ENCODE measurements around the gene RHCG.

RHCG gene

DNA sequence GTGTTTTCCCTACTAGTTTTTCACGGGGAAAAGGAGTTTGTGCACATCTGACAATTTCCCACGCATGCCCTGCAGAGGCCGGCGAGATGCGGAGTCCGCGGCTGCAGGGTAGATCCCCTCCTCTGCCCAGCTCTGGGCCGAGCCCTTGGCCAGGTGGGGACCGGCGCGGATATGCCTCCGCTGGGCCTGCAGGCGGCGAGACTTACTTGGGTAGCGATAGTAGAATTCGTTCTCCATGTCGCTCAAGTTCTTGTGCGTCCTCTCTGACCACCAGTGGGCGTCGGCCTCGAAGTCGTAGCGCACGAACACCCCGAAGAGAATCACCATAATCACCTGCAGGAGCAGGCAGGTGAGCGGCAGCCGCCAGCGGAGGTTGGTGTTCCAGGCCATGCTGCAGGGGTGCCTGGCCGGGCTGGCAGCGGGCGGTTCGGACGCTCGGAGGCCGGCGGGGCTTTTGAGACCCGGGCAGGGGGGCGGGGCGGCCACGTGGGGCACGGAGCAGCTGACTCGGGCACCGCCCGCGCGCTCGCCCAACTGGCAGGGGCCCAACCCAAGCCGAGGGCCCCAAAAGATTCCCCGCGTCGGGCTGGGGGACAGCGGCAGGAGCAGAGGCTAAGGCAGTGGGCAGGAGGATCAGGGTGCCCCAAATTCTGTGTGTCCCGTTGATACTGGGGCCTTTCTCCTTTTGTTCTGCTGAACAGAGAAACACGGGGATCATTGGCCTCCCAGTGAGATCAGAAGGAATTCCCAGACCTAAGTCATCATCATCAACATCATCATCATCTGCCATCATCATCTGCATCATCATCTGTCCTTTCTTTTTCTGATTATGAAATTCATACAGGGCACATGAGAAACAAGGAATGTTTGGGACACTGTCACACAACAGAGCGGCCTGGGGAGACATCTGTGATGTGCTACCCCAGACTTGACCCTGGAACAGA is at the start of gene RHCG:
TSS of gene RHCG (minus strand) at position 429 of the 944 bp plus-strand sequence. CDS start at position 390, 39 bp downstream.
- no peak for DNase-seq

DNA sequence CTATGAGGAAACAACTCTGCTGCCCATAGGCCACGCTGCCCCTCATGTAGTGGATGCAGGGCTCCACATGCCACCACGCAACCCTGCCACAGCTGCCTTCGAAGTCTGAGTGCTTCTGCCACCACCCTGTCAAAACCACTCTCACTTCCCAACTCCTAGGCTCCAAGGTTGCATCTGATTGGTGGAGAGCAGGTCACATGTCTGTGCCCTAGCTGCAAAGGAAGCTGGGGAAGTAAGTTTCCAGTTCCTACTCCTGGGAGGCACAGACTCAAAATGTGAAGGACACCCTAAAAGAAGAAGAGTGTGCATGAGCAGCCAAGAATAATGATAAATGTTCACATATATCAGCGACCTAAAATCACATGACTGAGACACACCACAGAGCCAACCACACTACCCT is 47.0 kb upstream of the RHCG start:
- DNase-seq = no peak

DNA sequence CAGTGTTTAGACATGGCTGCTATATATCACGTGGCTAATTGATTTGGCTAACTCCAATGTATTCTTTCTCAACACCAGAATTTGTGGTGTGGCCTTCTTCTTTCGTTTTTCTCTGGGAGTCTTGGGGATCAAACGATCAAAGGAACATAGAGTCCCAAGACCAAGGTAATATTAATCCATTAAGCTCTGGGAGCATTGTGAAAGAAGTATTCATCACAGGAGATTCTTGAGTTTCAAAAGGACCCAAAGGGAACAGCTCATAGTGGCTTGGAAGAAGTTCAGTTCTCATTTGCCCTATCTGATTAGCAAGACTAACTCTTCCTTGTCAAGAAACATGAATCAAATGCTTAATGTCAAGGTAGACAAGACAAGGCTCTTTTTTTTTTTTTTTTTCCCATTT is 46.0 kb upstream of the RHCG start:
- DNase-seq = no peak

DNA sequence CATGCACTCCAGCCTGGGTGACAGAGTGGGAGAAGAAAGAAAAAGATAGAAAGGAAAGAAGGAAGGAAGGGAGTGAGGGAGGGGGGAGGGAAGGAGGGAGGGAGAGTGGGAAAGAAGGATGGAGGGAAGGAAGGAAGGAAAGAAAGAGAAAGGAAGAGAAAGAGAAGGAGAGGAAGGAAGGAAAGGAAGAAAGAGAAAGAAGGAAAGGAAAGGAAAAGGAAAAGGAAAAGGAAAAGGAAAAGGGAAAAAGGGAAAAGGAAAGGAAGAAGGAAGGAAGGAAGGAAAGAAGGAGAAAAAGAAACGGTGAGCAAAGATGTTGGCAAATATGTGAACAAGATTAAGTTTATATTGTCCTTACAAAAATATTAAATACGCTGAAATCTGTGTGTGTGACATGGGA is 42.6 kb upstream of the RHCG start:
- no peak for DNase-seq

- no peak for DNase-seq
These were observed 37.6 kb upstream of the RHCG start for GRCh38 chr15:89533861-89534544.

GRCh38 chr15:89531796-89532537 is 35.6 kb upstream of the RHCG start:
- DNase-seq = no peak

DNA sequence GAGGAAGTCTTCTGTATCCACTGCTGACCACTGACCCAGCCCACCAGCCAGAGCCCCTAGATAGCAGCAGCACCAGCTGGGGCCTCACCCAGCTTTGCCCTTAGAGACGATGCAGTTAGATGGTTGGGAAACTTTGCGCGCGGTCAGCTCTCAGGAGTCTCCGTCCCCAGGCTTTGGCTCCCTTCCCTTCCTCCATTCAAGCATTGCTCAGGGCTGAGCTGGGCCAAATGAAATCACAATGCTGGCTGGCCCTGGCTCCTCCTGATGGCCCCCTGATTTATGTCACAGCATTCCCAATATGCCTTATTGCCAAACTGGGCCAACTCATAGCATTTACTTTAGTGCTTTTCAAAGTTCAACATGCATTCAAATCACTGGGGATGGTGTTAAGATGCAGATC is 34.6 kb upstream of the RHCG start:
- DNase-seq = no peak

GRCh38 chr15:89528757-89529352 is 32.5 kb upstream of the RHCG start:
- no peak for DNase-seq

DNA sequence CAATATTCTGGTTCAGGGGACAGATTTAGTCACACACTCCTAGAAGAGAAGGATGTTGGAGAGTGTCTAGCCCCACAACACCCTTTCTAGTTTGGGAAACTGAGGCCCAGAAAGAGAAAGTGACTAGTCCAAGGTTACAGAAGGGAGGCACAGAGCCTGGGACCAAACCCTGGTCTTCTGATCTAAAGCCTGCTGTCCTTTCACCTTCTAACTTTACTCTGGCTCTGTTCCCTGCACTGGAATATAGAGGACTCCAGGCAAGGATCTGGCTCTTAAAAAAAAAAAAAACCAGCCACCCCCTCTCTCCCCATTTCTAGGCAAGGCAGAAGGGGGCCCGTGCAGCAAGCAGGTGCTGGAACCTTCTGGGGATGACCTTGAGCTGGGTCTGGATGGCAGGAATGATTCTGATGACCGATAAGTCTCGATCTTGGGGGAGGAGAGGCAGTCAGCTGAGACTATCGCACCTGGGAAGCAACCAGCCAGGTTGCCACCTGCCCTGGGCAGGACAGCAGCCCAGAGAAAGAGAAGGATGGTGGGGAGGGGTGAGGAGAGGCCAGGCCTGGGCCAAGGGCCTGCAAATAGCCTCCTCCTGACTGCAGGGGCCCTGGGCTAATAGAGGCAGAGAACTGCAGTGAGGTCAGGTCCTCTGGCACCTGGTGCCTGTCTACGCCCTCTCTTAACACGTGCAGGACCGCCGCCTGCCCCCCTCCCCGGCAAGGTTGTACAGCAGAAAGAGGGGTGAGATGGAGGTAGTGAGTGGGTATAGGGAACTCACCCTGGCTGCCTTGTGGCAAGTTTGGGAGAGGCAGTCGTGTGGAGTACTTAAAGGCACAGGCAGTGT is 30.4 kb upstream of the RHCG start:
- DNase-seq = no peak

DNA sequence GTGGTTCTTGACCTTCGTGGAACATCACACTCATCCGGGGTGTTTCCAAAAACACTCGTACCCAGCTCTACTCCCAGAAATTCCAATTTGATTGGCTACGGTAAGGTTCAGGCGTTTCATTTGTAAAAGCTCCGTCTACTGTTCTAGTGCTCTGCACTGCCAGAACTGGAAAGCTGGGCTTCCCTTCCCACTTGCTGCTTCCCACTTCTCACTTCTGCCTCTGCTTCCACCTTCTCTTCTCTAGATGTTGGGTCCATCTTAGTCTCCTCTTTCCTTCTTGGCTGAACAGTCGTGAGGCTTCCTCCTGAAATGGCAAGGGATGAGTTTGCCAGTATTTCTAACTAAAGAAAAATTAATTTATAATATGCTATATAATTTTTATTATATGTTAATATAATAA is 29.8 kb upstream of the RHCG start:
- DNase-seq = no peak

DNA sequence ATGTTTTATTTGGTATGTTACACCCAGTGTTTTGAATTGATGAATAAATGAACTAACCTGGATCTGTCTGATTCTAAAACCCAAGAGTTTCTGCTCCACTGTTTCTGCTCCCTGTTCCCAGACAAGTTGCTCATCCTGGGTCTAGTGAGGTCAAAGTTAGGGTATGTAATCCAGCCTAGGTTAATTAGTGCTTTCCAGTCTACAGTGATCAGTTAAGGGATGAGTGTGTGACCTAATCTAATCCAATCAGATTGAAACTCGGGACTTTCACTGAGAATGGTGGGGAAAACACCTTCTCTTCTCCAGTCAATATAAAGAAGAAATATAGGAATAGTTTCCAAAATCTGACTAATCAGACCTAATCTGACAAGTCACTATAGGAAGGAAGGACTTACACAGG is 27.8 kb upstream of the RHCG start:
- no peak for DNase-seq

DNA sequence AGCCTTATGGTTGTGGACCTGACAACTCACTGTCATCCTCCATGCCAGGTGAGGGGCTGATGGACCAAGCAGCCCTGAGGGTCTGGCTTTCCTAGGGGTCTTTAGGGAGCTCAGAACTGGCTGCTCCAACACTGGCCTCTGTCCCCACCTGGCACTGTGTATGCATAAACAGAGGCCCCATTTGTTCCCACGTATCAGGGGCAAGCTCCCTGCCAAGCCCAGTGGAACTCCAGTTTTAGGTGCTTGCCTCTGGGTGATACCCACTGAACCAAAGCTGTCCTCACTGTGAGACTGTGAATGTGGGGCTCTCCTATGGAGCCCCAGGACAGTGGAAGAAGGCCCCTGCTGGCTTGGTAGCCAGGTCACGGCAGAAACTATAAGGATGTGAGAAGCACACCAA is 26.7 kb upstream of the RHCG start:
- DNase-seq = no peak

- DNase-seq = no peak
These were observed 25.2 kb upstream of the RHCG start for GRCh38 chr15:89521605-89522004.

DNA sequence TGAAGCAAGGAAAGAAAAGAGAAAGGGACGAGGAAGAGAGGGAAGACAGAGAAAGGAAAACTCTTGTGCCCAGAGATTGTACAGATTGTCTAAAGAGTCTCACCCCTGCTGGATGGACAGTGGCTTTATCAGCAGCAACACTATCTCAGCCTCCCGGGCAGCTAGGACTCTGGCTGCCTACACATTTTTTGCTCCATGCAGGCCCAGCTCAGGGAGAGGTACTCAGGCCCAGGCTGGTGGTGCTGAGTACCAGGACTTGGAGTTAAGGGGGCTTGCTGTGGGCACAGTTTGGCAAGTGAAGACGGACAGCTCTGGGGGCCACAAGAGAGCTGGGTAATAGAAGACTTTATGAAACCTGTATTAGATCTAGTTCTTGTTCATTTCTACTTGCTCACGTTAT is 19.1 kb upstream of the RHCG start:
- no peak for DNase-seq

- DNase-seq = no peak
These were observed 18.4 kb upstream of the RHCG start for GRCh38 chr15:89514596-89515406.

DNA sequence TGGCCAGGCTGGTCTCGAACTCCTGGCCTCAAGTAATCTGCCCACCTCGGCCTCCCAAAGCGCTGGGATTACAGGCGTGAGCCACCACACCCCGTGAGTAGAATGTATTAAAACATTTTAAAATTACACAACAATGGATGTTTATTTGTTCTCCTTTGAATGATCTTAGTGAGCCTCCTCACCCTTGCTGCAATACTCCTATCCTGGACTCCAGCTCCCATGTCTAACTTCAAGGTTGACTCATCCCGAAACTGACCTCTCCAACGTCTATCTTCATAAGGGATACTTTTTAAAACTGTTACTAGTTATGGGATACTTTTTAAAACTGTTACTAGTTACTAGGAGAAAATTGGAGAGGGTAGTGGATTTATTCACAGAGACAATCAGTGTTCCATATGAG is 17.8 kb upstream of the RHCG start:
- no peak for DNase-seq

DNA sequence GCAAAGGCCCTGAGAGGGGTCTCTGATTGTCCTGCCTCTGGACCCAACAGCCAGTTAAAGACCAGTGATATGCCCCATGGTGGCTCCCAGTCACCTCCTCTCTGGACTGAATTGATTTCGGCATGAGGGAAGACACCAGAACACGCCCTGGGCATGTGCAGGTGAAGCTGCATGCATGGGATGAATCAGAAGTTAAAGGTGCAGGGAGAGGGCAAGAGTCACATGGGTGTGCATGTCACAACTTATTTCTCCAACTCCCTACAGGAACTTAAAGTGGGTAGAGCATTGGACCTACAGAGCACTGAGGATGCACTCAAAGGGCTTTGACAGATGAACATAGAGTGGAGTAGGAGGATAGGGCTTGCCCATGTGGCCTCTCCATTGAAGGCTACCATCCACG is 16.9 kb upstream of the RHCG start:
- DNase-seq = no peak

GRCh38 chr15:89512631-89513030 is 16.2 kb upstream of the RHCG start:
- no peak for DNase-seq

DNA sequence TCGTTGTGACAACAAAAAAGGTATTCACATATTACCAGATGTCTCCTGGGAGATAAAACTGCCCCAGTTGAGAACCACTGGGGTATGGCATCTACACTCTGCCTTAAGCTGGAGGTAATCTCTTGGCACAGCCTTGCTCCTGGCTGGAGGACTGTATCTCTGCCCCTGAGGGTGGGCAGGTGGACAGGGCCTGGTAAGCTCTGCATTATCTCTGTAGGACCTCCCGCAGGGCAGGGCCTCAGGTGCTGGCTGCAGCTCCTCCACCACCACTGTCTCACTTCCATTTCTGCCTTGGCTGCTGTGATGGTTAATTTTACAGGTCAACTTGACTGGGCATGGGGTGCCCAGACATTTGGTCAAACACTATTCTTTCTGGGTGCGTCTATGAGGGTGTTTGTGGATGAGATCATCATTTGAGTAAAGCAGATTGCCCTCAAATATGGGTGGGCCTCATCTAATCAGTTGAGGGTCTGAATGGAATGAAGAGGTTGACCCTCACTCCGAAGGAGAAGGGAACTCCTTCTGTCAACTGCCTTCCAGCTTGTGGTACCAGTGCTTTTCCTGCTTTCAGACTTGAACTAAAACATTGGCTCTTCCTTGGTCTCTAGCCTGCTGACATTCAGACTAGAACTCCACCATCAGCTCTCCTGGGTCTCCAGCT is 9.8 kb upstream of the RHCG start:
- DNase-seq = no peak

DNA sequence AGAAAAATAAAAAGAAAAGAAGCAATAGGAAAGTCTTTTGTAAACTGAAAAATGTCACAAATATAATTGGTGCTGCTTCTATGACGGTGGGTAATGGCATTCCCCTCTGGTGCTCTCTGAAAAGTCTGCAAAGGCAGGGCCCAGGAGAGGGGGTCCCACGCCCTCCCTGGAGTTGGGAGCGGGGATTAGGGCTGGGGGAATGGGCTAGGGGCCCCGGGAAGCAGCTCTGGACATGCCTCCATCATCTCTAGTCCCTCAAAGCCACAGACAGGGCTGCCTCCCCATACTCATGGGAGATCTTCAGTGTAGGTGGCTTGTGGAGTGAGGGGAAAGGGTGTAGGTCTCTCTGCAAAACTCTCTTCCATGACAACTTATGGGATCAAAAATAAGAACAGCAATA is 7.8 kb upstream of the RHCG start:
- DNase-seq = no peak

Measured in stimulated activated CD4-positive, alpha-beta T cell treated with anti-CD3 and anti-CD28 coated beads, Interleukin-4, amount 100 ng/mL, for 4 hours (primary cell).